SK-N-SH (cell line): Measurements from ENCODE around the gene GGA3. TPM values are rescaled to one million over a fixed set of nuclear protein-coding genes. Genes with fewer than 3 reads are reported as not detected.

Experiments
- CTCF ChIA-PET: fragments of 300-600, 350-600 bp; formaldehyde crosslinking; extraction: SDS; loops from one replicate; lab custom pipeline; 2021; lab: Yijun Ruan, JAX
- POLR2A ChIA-PET: fragments of 350-600 bp; sonication (Branson Sonifier 250); formaldehyde crosslinking; extraction: SDS; loops from one replicate; lab custom pipeline; 2020; ENCODE audit warnings: antibody characterized with exemption, inconsistent platforms; lab: Yijun Ruan, JAX
- DNase-seq: peaks from one replicate; pipeline ENCODE4 v3.0.0; 2012
- H2AFZ ChIP-seq: fragments of 200-600 bp; sonication (generic); 2 replicates; pipeline ENCODE4 v1.8.1; 2016; ENCODE audit warnings: antibody characterized with exemption, mild to moderate bottlenecking, low read depth
- H3F3A ChIP-seq: fragments of 200-600 bp; sonication (generic); replicated peaks from 2 replicates; pipeline ENCODE3; 2016; ENCODE audit warnings: antibody characterized with exemption, mild to moderate bottlenecking; ENCODE audit not compliant: insufficient read depth
- H3K27ac ChIP-seq, 2 experiments: fragments of 200-500 bp in 1 of 2; fragments of 200-600 bp in 1 of 2; sonication (Bioruptor generic) in 1 of 2; sonication (generic), shearing (Covaris generic) in 1 of 2; 2 replicates each; pipeline versions ENCODE4 v1.5.1 to v1.6.1; 2014 to 2016; ENCODE audit warnings: low read depth in 2 of 2, inconsistent platforms in 1 of 2, low read length in 1 of 2, mild to moderate bottlenecking in 1 of 2, mixed read lengths in 1 of 2
- H3K27me3 ChIP-seq: fragments of 200-600 bp; sonication (generic), shearing (Covaris generic); 2 replicates; pipeline ENCODE4 v1.6.1; 2016; ENCODE audit warnings: mixed run types; ENCODE audit not compliant: insufficient read depth
- H3K36me3 ChIP-seq, 2 experiments: fragments of 200-500 bp in 1 of 2; fragments of 200-600 bp in 1 of 2; sonication (Bioruptor generic) in 1 of 2; sonication (generic) in 1 of 2; replicated peaks in 1 of 2; 2 replicates each; pipeline versions ENCODE3 to v1.5.1; 2014 to 2016; ENCODE audit warnings: low read length in 1 of 2, mild to moderate bottlenecking in 1 of 2; ENCODE audit not compliant: insufficient read depth in 2 of 2, control insufficient read depth in 1 of 2
- H3K4me1 ChIP-seq, 2 experiments: fragments of 200-500 bp in 1 of 2; fragments of 200-600 bp in 1 of 2; sonication (Bioruptor generic) in 1 of 2; sonication (generic), shearing (Covaris generic) in 1 of 2; 2 replicates each; pipeline versions ENCODE4 v1.5.1 to v1.6.1; 2014 to 2016; ENCODE audit warnings: low read depth in 1 of 2, low read length in 1 of 2, mixed run types in 1 of 2; ENCODE audit not compliant: insufficient read depth in 2 of 2, control insufficient read depth in 1 of 2
- H3K4me2 ChIP-seq: fragments of 200-600 bp; sonication (generic), shearing (Covaris generic); 2 replicates; pipeline ENCODE4 v1.6.1; 2017; ENCODE audit warnings: mixed run types
- H3K4me3 ChIP-seq, 2 experiments: fragments of 200-500 bp in 1 of 2; fragments of 200-600 bp in 1 of 2; sonication (Bioruptor generic) in 1 of 2; sonication (generic), shearing (Covaris generic) in 1 of 2; 2 replicates each; pipeline versions ENCODE4 v1.5.1 to v1.8.1; 2014 to 2016; ENCODE audit warnings: low read depth in 2 of 2, inconsistent platforms in 1 of 2, low read length in 1 of 2, mild to moderate bottlenecking in 1 of 2, mixed read lengths in 1 of 2, moderate library complexity in 1 of 2
- H3K79me2 ChIP-seq: fragments of 200-600 bp; sonication (generic); 2 replicates; pipeline ENCODE4 v1.8.1; 2017; ENCODE audit warnings: mild to moderate bottlenecking; ENCODE audit not compliant: insufficient read depth
- H3K9ac ChIP-seq: fragments of 200-600 bp; sonication (generic); 2 replicates; pipeline ENCODE4 v1.6.1; 2017; ENCODE audit warnings: mixed run types
- H3K9me2 ChIP-seq: fragments of 200-600 bp; sonication (generic); 2 replicates; pipeline ENCODE4 v1.6.1; 2017; ENCODE audit warnings: mixed run types
- H3K9me3 ChIP-seq: fragments of 200-600 bp; sonication (generic); 2 replicates; pipeline ENCODE4 v1.6.1; 2017; ENCODE audit warnings: mixed run types, mild to moderate bottlenecking, moderate library complexity
- H4K20me1 ChIP-seq: fragments of 200-600 bp; sonication (generic); 2 replicates; pipeline ENCODE4 v1.6.1; 2017; ENCODE audit warnings: mild to moderate bottlenecking, mixed run types; ENCODE audit not compliant: insufficient read depth
- ELF1 ChIP-seq: IDR thresholded peaks from 2 replicates; pipeline ENCODE4 v1.4.0; 2012
- FOXJ3 ChIP-seq: sonication (generic); formaldehyde crosslinking; IDR thresholded peaks from 2 replicates; pipeline ENCODE4 v1.5.1; 2020; ENCODE audit warnings: mild to moderate bottlenecking, missing genetic modification reagents
- GABPA ChIP-seq: IDR thresholded peaks from 2 replicates; pipeline ENCODE4 v1.4.0; 2012; ENCODE audit warnings: low read depth, mild to moderate bottlenecking
- NRF1 ChIP-seq: IDR thresholded peaks from 2 replicates; pipeline ENCODE4 v1.6.1; 2012; ENCODE audit warnings: low read depth, mild to moderate bottlenecking, low read length
- POLR2AphosphoS5 ChIP-seq: IDR thresholded peaks from 2 replicates; pipeline ENCODE4 v1.6.1; 2012; ENCODE audit warnings: low read depth, low read length
- RAD21 ChIP-seq: IDR thresholded peaks from 2 replicates; pipeline ENCODE4 v1.6.1; 2012; ENCODE audit warnings: mild to moderate bottlenecking, low read length
- RCOR1 ChIP-seq: fragments of 150-350 bp; IDR thresholded peaks from 2 replicates; pipeline ENCODE4 v1.6.1; 2017; ENCODE audit warnings: antibody characterized with exemption, low read length
- SIN3A ChIP-seq: IDR thresholded peaks from 2 replicates; pipeline ENCODE4 v1.6.1; 2012; ENCODE audit warnings: low read depth, mild to moderate bottlenecking, low read length, moderate library complexity, borderline replicate concordance
- TAF1 ChIP-seq: IDR thresholded peaks from 2 replicates; pipeline ENCODE4 v1.6.1; 2012; ENCODE audit warnings: low read depth, mild to moderate bottlenecking, low read length, moderate library complexity, borderline replicate concordance
- TCF12 ChIP-seq: IDR thresholded peaks from 2 replicates; pipeline ENCODE4 v1.4.0; 2012
- TEAD4 ChIP-seq: IDR thresholded peaks from 2 replicates; pipeline ENCODE4 v1.4.0; 2012; ENCODE audit warnings: mild to moderate bottlenecking, borderline replicate concordance; ENCODE audit not compliant: insufficient read depth
- WGBS: methylation state at CpG from one replicate; pipeline ENCODE4 v1.1.6; 2017; ENCODE audit warnings: low lambda C conversion rate; 5-methylcytosine and 5-hydroxymethylcytosine counted together
- polyA plus RNA-seq, 3 experiments: library from polyadenylated mRNA; depleted of rRNA; stranded (reverse); fragments of >200 nt; gene quantifications; 2 replicates each; pipeline ENCODE4 v1.2.3, GENCODE V29; 2012
- TF ChIP-seq, protein P1 (sequence below): fragments of 150-350 bp; IDR thresholded peaks from 2 replicates; pipeline ENCODE4 v1.6.1; 2017; ENCODE audit warnings: antibody characterized with exemption, low read length, low read depth, borderline replicate concordance
- TF ChIP-seq, protein P2 (sequence below): IDR thresholded peaks from 2 replicates; pipeline ENCODE4; 2012
- TF ChIP-seq, protein P3 (sequence below): IDR thresholded peaks from 2 replicates; pipeline ENCODE4 v1.4.0; 2012; ENCODE audit warnings: low read depth

Gene GGA3
- polyA plus RNA-seq, 1 of the 3 experiments (the other 2 are of a cell fraction): 42.5 TPM

DNA sequence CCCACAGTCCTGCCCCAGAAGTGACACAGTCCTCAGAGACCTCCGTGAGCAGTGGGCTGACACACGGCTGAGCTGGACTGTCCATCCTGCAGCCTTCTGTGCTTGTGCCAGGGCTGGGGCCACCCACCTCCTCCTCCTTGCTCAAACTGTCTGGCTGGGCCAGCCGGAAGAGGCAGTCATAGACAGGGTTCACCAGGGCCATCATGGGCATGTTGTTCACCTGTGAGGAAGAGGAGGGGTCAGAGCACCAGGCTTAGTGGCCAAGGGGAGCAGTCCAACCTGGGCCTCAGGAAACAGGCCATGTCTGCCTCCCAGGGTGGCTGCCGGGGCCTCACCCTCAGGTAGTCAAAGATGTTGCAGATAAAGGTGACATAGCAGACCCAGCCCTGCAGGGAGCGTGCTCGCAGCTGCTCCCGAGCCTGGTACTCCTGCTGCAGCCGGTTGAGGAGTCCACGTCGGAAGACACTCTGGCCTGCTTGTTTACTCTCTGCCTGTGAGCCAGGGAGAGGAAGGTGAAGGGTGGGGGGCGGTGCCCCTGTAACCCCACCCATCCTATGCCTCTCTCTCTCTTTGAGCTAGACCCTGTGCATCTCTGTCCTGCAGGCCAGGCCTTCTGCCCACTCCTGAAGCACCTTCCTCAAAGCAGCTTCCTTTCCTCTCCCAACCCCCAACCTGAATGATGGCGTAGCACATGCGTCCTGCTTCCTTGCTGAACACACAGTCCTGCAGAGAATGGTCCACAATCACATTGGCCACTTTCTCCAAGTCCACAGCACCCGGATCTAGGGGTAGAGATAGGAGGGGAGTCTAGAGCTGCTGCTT lies 6.2 kb upstream of the GGA3 start:
- TF ChIP-seq RCOR1: no peak
- peak; percentile 17 for TF ChIP-seq POLR2AphosphoS5
- Histone ChIP-seq H3K4me1 (peaks cover 20 to 28% of the 10 kb centered on the region in 2 experiments), H3K4me2 (no peak overlapping the region), H3K9ac (no peak overlapping the region), H3K9me3 (no peaks in the 10 kb centered on the region), H3K9me2 (no peaks in the 10 kb centered on the region), H2AFZ (no peak overlapping the region), H3K4me3 (no peak overlapping the region), H3K27ac (no peak overlapping the region), H3K27me3 (no peaks in the 10 kb centered on the region), H3F3A (peaks cover 5% of the 10 kb centered on the region), H3K79me2 (peaks cover 25% of the 10 kb centered on the region), H4K20me1 (no peaks in the 10 kb centered on the region), H3K36me3 (peaks cover 33 to 35% of the 10 kb centered on the region in 2 experiments)
- CTCF ChIA-PET: interaction anchor here (1.5 to 6.0 kb wide), 3 partner anchors 22 to 145 kb away, joined by 5 to 58 read pairs (median 7); partner anchors contain the start of gene SLC25A19
- POLR2A ChIA-PET: no interaction called here
- WGBS: 80% methylated on average over 14 of the region's 14 CpGs
- peak; percentile 21 for DNase-seq

DNA sequence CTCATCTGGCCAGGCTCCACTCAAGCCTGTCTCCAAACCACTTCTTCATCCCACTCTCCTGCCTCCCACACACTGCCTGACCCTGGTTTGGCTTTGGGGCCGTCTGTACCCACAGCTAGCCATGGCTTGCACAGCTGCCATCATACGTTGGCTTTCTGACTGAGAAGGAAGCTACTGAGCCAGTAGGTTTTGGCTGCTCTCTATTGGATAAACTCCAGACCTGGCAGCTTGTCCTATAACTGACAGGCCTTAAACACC lies 5.7 kb upstream of the GGA3 start:
- POLR2A ChIA-PET: interaction anchor here (1.0 kb wide), 1 partner anchor 22 kb away, joined by 3 read pairs; the partner anchor contains the start of gene SLC25A19
- Histone ChIP-seq H3K27ac (no peak overlapping the region), H3K9me2 (no peaks in the 10 kb centered on the region)

More for the DNA sequence above, 5.7 kb upstream of the GGA3 start:
- H3K4me2 ChIP-seq: no peak overlapping the region
- no peaks in the 10 kb centered on the region for H4K20me1 ChIP-seq
- H3K4me3 ChIP-seq: no peak overlapping the region
- WGBS: 77% methylated on average over 2 of the region's 2 CpGs
- CTCF ChIA-PET: interaction anchor here (2.0 to 6.0 kb wide), 2 partner anchors 56 to 146 kb away, joined by 7 to 58 read pairs; no protein-coding TSS in a partner anchor
- no peaks in the 10 kb centered on the region for H3K27me3 ChIP-seq
- peaks cover 33 to 35% of the 10 kb centered on the region in 2 experiments for H3K36me3 ChIP-seq
- H3F3A ChIP-seq: no peaks in the 10 kb centered on the region
- no peak overlapping the region for H2AFZ ChIP-seq
- no peaks in the 10 kb centered on the region for H3K9me3 ChIP-seq
- no peak overlapping the region for H3K9ac ChIP-seq
- peak; percentile 3 for DNase-seq
- H3K4me1 ChIP-seq: peaks cover 17 to 28% of the 10 kb centered on the region in 2 experiments
- H3K79me2 ChIP-seq: peaks cover 31% of the 10 kb centered on the region
- TF ChIP-seq GABPA (no peak), ELF1 (no peak), FOXJ3 (no peak), RAD21 (no peak), TAF1 (no peak), NRF1 (no peak), TEAD4 (no peak), TCF12 (no peak), SIN3A (no peak)
- TF ChIP-seq, protein P1, sequence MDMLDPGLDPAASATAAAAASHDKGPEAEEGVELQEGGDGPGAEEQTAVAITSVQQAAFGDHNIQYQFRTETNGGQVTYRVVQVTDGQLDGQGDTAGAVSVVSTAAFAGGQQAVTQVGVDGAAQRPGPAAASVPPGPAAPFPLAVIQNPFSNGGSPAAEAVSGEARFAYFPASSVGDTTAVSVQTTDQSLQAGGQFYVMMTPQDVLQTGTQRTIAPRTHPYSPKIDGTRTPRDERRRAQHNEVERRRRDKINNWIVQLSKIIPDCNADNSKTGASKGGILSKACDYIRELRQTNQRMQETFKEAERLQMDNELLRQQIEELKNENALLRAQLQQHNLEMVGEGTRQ: no peak
- TF ChIP-seq, protein P2, sequence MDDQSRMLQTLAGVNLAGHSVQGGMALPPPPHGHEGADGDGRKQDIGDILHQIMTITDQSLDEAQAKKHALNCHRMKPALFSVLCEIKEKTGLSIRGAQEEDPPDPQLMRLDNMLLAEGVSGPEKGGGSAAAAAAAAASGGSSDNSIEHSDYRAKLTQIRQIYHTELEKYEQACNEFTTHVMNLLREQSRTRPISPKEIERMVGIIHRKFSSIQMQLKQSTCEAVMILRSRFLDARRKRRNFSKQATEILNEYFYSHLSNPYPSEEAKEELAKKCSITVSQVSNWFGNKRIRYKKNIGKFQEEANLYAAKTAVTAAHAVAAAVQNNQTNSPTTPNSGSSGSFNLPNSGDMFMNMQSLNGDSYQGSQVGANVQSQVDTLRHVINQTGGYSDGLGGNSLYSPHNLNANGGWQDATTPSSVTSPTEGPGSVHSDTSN: no peak
- TF ChIP-seq, protein P3, sequence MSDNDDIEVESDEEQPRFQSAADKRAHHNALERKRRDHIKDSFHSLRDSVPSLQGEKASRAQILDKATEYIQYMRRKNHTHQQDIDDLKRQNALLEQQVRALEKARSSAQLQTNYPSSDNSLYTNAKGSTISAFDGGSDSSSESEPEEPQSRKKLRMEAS: no peak
